ENCODE results near the gene MCF2L.

MCF2L gene

GRCh38 chr13:113086991-113087922, 118.2 kb downstream of the MCF2L start:
- no peak for ATAC-seq
- no peak for TF ChIP-seq POU6F1 (CRISPR knock-in tag; IDR thresholded peaks at IDR 0.05; ENCODE audit: borderline replicate concordance, low read depth)
- TF ChIP-seq CREB5 (CRISPR knock-in tag; IDR thresholded peaks at IDR 0.05; ENCODE audit: low read depth): no peak
- no peak for TF ChIP-seq ZFP30 (CRISPR knock-in tag; IDR thresholded peaks at IDR 0.05)
- TF ChIP-seq ESRRG (CRISPR knock-in tag; IDR thresholded peaks at IDR 0.05): no peak
- TF ChIP-seq GLIS3 (CRISPR knock-in tag; IDR thresholded peaks at IDR 0.05): no peak
- no peak for TF ChIP-seq RARB (CRISPR knock-in tag; IDR thresholded peaks at IDR 0.05)
- no peak for TF ChIP-seq ZFP3 (CRISPR knock-in tag; IDR thresholded peaks at IDR 0.05)
- TF ChIP-seq CSDC2 (CRISPR knock-in tag; IDR thresholded peaks at IDR 0.05): no peak

GRCh38 chr13:113087923-113088690, 119.1 kb downstream of the MCF2L start:
- TF ChIP-seq ZFP30 (CRISPR knock-in tag; IDR thresholded peaks at IDR 0.05) (no peak), PPARA (CRISPR knock-in tag; IDR thresholded peaks at IDR 0.05; ENCODE audit: borderline replicate concordance) (no peak), ZNF565 (CRISPR knock-in tag; conservative IDR thresholded peaks at IDR 0.05; ENCODE audit: low read depth) (no peak), TOX (CRISPR knock-in tag; IDR thresholded peaks at IDR 0.05; ENCODE audit: borderline replicate concordance) (no peak), ZNF70 (CRISPR knock-in tag; IDR thresholded peaks at IDR 0.05) (no peak)
- no peak for ATAC-seq

GRCh38 chr13:113088691-113089020, 119.6 kb downstream of the MCF2L start:
- TF ChIP-seq OSR1 (CRISPR knock-in tag; IDR thresholded peaks at IDR 0.05) (no peak), CREB5 (CRISPR knock-in tag; IDR thresholded peaks at IDR 0.05; ENCODE audit: low read depth) (no peak), ARNTL (CRISPR knock-in tag; IDR thresholded peaks at IDR 0.05; ENCODE audit: borderline replicate concordance, low read depth) (no peak), ZNF8 (CRISPR knock-in tag; IDR thresholded peaks at IDR 0.05) (no peak), PATZ1 (CRISPR knock-in tag; IDR thresholded peaks at IDR 0.05; ENCODE audit: borderline replicate concordance) (no peak), ISL1 (CRISPR knock-in tag; IDR thresholded peaks at IDR 0.05) (no peak), CSRNP3 (CRISPR knock-in tag; IDR thresholded peaks at IDR 0.05) (no peak), RARB (CRISPR knock-in tag; IDR thresholded peaks at IDR 0.05) (no peak), SNAI2 (CRISPR knock-in tag; IDR thresholded peaks at IDR 0.05) (no peak), BACH2 (CRISPR knock-in tag; IDR thresholded peaks at IDR 0.05; ENCODE audit: borderline replicate concordance) (no peak), PPARA (CRISPR knock-in tag; IDR thresholded peaks at IDR 0.05; ENCODE audit: borderline replicate concordance) (no peak), GLIS3 (CRISPR knock-in tag; IDR thresholded peaks at IDR 0.05) (no peak), TCF4 (CRISPR knock-in tag; IDR thresholded peaks at IDR 0.05; ENCODE audit: borderline replicate concordance) (no peak), TOX (CRISPR knock-in tag; IDR thresholded peaks at IDR 0.05; ENCODE audit: borderline replicate concordance) (no peak), ZNF70 (CRISPR knock-in tag; IDR thresholded peaks at IDR 0.05) (no peak), POU6F1 (CRISPR knock-in tag; IDR thresholded peaks at IDR 0.05; ENCODE audit: borderline replicate concordance, low read depth) (no peak), TSHZ2 (CRISPR knock-in tag; IDR thresholded peaks at IDR 0.05) (no peak)
- ATAC-seq: no peak
